ENCODE measurements around the gene MFAP5. TPM values are rescaled to one million over a fixed set of nuclear protein-coding genes. Genes with fewer than 3 reads are reported as not detected.
"Not testable (repeated sequence)": the region's sequence is repeated elsewhere in the genome, so short reads cannot be mapped to it uniquely, and the experiment has no call there.

Gene MFAP5
- total RNA-seq, 4 donors from 2014 or later: 1.2 to 51.7 (median 16.9) TPM

- no peak overlapping the region for H3K4me3 ChIP-seq
- no peak for DNase-seq
- no peak overlapping the region for H3K27ac ChIP-seq
- no peaks in the 10 kb centered on the region for H3K9me3 ChIP-seq
- H3K27me3 ChIP-seq: peaks cover 0 to 16% (median 0%) of the 10 kb centered on the region in 4 donors
- no peak for TF ChIP-seq POLR2A (IDR thresholded peaks at IDR 0.05)
- TF ChIP-seq, protein P1, sequence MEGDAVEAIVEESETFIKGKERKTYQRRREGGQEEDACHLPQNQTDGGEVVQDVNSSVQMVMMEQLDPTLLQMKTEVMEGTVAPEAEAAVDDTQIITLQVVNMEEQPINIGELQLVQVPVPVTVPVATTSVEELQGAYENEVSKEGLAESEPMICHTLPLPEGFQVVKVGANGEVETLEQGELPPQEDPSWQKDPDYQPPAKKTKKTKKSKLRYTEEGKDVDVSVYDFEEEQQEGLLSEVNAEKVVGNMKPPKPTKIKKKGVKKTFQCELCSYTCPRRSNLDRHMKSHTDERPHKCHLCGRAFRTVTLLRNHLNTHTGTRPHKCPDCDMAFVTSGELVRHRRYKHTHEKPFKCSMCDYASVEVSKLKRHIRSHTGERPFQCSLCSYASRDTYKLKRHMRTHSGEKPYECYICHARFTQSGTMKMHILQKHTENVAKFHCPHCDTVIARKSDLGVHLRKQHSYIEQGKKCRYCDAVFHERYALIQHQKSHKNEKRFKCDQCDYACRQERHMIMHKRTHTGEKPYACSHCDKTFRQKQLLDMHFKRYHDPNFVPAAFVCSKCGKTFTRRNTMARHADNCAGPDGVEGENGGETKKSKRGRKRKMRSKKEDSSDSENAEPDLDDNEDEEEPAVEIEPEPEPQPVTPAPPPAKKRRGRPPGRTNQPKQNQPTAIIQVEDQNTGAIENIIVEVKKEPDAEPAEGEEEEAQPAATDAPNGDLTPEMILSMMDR (IDR thresholded peaks at IDR 0.05): no peak
- 85 to 97% methylated on average over 3 to 5 of the region's 7 CpGs for WGBS, 2 donors
- no peaks in the 10 kb centered on the region for H3K36me3 ChIP-seq
- H3K4me1 ChIP-seq: peaks cover 0 to 28% (median 0%) of the 10 kb centered on the region in 3 donors
- intact Hi-C loops (cut with DNase I): no loop called here
Observed at GRCh38 chr12:8637244-8637643, 25.4 kb downstream of the MFAP5 start.

DNA sequence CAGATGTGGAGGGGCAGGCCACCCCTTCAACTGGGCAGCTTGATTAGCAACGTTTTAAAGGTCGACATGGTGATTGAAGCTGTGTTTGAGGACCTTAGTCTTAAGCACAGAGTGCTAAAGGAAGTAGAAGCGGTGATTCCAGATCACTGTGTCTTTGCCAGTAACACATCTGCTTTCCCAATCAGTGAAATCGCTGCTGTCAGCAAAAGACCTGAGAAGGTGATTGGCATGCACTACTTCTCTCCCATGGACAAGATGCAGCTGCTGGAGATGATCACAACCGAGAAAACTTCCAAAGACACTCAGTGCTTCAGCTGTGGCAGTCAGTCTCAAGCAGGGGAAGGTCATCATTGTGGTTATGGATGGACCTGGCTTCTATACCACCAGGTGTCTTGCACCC lies 26.0 kb downstream of the MFAP5 start:
- DNase-seq: no peak
- no peaks in the 10 kb centered on the region for H3K36me3 ChIP-seq
- 56 to 64% methylated on average over 4 to 5 of the region's 5 CpGs for WGBS, 2 donors
- TF ChIP-seq, protein P1 (IDR thresholded peaks at IDR 0.05): no peak
- TF ChIP-seq POLR2A (IDR thresholded peaks at IDR 0.05): no peak
- H3K27ac ChIP-seq: no peak overlapping the region
- intact Hi-C loops (cut with DNase I): no loop called here
- peaks cover 0 to 28% (median 0%) of the 10 kb centered on the region in 3 donors for H3K4me1 ChIP-seq
- no peak overlapping the region for H3K4me3 ChIP-seq
- no peaks in the 10 kb centered on the region for H3K9me3 ChIP-seq
- peaks cover 0 to 12% (median 0%) of the 10 kb centered on the region in 4 donors for H3K27me3 ChIP-seq

- Histone ChIP-seq H3K27me3 (peaks cover 0 to 11% (median 0%) of the 10 kb centered on the region in 4 donors), H3K4me1 (peaks cover 0 to 28% (median 0%) of the 10 kb centered on the region in 3 donors), H3K27ac (peak overlapping the region in 1 of 4 donors; percentile 19)
- H3K36me3 ChIP-seq; intact Hi-C loops (cut with DNase I); H3K4me3 ChIP-seq; H3K9me3 ChIP-seq; DNase-seq: not testable (repeated sequence)
- WGBS, 2 donors: 37 to 56% methylated on average over 8 of the region's 8 CpGs
Observed at GRCh38 chr12:8636007-8636346, 26.6 kb downstream of the MFAP5 start.

DNA sequence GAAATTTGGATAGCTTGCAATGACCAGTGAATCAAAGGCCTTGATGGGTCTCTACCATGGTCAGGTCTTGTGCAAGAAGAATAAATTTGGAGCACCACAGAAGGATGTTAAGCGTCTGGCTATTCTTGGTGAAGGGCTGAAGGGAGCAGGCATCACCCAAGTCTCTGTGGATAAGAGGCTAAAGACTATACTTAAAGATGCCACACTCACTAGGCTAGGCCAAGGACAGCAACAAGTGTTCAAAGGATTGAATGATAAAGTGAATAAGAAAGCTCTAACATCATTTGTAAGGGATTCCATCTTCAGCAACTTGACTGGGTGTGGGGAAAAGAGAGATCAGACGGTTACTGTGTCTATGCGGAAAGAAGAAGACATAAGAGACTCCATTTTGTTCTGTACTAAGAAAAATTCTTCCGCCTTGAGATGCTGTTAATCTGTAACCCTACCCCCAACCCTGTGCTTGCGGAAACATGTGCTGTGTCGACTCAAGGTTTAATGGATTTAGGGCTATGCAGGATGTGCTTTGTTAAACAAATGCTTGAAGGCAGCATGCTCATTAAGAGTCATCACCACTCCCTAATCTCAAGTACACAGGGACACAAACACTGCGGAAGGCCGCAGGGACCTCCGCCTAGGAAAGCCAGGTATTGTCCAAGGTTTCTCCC lies 27.2 kb downstream of the MFAP5 start:
- H3K4me3 ChIP-seq; H3K36me3 ChIP-seq; H3K9me3 ChIP-seq; DNase-seq; intact Hi-C loops (cut with DNase I); H3K27ac ChIP-seq: not testable (repeated sequence)
- 46 to 57% methylated on average over 8 to 9 of the region's 9 CpGs for WGBS, 2 donors
- Histone ChIP-seq H3K27me3 (peaks cover 0 to 11% (median 0%) of the 10 kb centered on the region in 4 donors), H3K4me1 (peaks cover 0 to 28% (median 0%) of the 10 kb centered on the region in 3 donors)

DNA sequence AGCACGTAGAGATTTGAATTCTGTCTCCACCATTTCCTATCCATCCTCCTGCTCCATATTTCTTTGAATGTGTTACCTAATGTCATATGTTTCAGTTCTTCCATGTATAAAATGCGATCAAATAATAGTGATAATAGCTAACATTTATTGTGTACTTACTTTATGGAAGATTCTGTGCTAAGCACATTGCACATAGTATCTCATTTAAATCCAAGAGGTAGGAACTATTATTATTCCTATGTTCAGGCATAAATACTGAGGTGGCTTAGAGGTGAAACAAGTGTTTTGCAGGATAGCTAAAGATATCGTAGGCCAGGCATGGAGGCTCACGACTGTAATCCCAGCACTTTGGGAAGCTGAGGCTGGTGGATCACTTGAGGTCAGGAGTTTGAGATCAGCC lies 32.5 kb downstream of the MFAP5 start:
- TF ChIP-seq POLR2A (IDR thresholded peaks at IDR 0.05): no peak
- TF ChIP-seq, protein P1 (IDR thresholded peaks at IDR 0.05): no peak
- intact Hi-C loops (cut with DNase I): no loop called here
- H3K9me3 ChIP-seq: no peaks in the 10 kb centered on the region
- no peak for DNase-seq
- H3K36me3 ChIP-seq: no peaks in the 10 kb centered on the region
- WGBS, 2 donors: 90 to 92% methylated on average over 4 of the region's 4 CpGs
- H3K4me3 ChIP-seq: no peak overlapping the region
- H3K4me1 ChIP-seq: peaks cover 0 to 3% (median 0%) of the 10 kb centered on the region in 3 donors
- H3K27ac ChIP-seq: no peak overlapping the region
- H3K27me3 ChIP-seq: peaks cover 0 to 11% (median 0%) of the 10 kb centered on the region in 4 donors

GRCh38 chr12:8629486-8630033 lies 33.1 kb downstream of the MFAP5 start:
- Histone ChIP-seq H3K27me3 (peaks cover 0 to 5% (median 0%) of the 10 kb centered on the region in 4 donors), H3K4me3 (no peak overlapping the region), H3K4me1 (peaks cover 0 to 3% (median 0%) of the 10 kb centered on the region in 3 donors), H3K27ac (no peak overlapping the region), H3K36me3 (no peaks in the 10 kb centered on the region), H3K9me3 (no peaks in the 10 kb centered on the region)
- WGBS, 2 donors: 0 to 11% methylated on average over 2 to 3 of the region's 3 CpGs
- TF ChIP-seq, protein P1 (IDR thresholded peaks at IDR 0.05): no peak
- no peak for TF ChIP-seq POLR2A (IDR thresholded peaks at IDR 0.05)
- intact Hi-C loops (cut with DNase I): no loop called here
- DNase-seq: no peak

Measured in esophagus squamous epithelium (tissue), 5 donors.